ENCODE data around the gene C16orf96. TPM values are rescaled to one million over a fixed set of nuclear protein-coding genes. Genes with fewer than 3 reads are reported as not detected.
A peak's percentile ranks its signal among the peaks of the same experiment; 100 is the strongest.

Gene C16orf96
- total RNA-seq, 1 experiment from 2014 or later, result not detected

DNA sequence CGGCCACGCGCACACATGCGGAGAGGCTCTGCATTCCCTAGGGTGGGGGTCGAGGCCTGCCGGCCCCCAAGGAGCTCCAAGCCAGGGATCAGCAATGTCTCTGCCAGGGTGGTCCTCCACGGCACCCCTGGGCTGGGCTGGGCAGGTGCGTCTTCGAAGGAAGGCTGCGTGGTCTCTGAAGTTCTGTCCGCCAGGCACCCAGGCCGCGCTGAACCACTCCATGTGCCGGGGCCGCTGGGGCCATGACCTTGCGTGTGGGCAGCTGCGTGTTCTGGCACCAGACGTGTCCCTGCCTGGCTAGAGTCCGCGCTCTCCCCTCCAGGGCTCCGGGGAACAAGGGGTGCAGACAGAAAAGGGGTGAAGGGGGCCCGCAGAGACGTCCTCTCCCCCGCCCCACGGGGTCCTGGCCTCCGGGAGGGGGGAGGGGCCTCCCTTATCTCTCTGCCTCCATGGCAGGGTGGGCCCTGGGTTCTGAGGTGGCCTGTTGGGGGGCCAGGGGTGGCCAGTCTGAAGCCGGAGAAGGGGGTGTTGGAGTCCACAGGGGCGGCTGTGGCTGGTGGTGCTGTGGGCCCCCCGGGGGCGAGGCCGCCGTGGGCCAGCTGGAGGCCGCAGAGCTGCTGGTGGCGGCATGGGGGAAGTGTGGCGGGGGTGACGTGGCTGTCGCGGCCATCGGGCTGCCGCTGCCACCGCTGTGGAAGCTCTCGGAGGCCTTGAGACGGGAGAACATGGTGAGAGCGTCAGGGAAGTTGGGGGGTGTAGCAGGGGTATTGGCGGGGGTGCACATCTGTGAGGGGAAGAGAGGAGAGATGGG, 53.3 kb downstream of the C16orf96 start:
- no peak for DNase-seq (ENCODE audit: low read depth, low spot score)
- in situ Hi-C loops (cut with HindIII; ENCODE audit: low pct_unique_long_range_greater_than_20kb, low sequenced_read_pairs), result no loop called here

DNA sequence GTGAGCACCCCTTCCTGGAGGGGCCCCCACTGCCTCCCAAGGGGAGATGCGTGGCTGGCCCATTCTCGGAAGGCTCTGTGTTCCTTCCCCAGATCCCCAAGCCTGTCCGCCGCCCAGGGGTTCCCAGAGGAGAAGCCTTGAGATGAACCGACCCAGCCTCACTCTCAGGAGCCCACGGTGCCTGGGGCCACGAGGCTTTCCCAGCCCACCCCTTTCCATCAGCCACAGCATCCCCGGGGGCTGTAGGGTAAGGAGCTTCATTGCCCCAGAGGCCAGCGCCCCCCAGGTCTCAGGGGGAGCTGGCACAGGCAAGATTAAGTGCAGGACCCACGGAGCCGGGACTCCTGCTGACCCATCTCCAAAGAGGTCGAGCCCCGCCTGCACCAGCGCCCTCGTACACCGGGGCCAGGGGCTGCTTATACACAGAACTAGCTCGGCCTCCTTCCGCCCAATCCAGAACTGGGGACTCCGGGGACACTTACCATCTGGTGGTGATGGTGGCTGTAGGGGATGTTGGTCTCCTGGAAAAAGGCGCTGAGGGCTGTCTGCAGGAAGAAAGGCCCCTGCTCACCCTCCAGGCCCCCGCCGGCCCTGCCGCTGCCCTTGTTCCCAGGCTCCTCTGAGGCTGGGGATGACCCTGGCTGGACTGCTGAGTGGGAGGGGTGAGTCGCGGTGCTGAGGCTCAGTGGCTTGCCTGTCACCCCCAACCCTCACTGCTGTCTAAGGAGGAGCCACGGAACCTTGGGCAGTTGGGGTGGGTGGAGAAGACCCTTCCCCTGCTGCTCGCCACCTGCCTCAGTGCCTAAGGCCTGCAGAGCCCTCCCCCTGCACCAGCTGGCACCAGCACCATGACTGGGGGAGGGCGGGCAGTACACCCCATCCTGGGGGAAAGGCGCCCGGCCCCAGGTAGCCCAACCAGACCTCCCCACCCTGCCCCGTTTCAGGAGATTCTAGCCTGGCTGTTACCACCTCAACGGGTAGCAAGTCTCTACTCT, 54.2 kb downstream of the C16orf96 start:
- no peak for DNase-seq (ENCODE audit: low read depth, low spot score)
- in situ Hi-C loops (cut with HindIII; ENCODE audit: low pct_unique_long_range_greater_than_20kb, low sequenced_read_pairs), result no loop called here

DNA sequence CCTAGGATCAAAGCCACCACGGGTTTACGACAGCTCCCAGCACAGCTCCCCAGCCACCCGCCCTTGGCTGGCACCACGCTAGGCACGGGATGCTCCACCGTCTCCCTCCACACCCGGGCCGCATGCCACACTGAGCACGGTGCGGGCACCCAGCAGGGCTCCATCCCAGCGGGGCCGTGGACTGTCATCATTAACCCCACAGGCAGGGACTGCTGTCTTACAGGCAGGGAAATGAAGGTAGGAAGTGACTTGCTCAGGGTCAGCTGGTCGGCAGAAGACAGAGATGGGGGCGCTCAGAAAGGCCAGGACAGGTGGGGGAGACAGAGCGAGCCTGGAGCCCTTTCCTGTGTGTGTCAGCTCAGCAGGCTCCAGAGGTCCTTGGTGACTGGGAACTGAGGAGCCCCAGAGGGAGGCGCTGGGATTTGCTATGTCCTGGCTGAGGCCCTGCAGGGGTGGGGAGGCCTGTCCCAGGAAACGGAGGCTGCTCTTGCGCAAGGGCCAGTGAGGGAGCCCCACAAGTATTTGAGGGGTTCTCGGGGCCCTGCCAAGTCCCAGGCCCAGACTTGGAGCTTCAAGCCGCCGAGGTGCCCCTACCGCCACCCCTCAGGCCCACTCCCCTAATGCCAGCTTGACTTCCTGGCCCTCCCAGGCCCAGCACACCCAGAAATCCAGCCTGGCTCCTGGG, 55.3 kb downstream of the C16orf96 start:
- in situ Hi-C loops (cut with HindIII; ENCODE audit: low pct_unique_long_range_greater_than_20kb, low sequenced_read_pairs), result no loop called here
- no peak for DNase-seq (ENCODE audit: low read depth, low spot score)

GRCh38 chr16:4612474-4612931, 56.4 kb downstream of the C16orf96 start:
- DNase-seq (ENCODE audit: low read depth, low spot score), result peak; percentile 23
- in situ Hi-C loops (cut with HindIII; ENCODE audit: low pct_unique_long_range_greater_than_20kb, low sequenced_read_pairs), result no loop called here

DNA sequence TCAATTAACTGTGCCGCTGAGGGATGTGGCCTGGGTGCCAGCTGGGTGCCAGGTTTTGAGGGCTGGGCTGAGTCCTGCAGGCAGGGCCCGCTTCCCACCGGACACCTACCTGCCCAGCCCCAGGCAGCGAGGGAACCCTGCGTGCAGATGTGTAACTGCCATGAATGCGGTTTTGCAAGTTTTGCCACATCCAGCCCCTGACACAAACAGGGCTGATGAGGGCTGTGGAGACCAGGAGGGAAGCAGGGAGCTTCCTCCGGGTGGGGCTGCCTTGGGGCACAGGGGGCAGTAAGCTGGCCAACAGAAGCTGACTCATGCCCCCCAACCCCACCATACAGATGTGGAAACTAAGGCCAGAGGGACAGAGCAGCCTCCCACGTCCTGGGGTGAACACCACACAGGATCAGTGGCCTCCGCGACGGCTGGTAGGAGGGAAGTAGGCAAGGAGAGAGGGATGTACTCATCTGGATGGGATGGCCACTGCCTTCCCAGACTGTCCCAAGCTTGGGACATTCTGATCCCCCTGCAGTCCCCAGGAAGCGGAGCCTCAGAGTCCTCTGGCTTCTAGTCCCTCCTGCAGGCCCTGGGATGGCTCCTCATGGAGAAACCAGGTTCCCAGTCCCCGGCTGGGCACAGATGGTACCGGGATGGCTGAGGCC, 57.0 kb downstream of the C16orf96 start:
- DNase-seq (ENCODE audit: low read depth, low spot score), result no peak
- in situ Hi-C loops (cut with HindIII; ENCODE audit: low pct_unique_long_range_greater_than_20kb, low sequenced_read_pairs), result no loop called here

GRCh38 chr16:4613636-4614570, 57.8 kb downstream of the C16orf96 start:
- in situ Hi-C loops (cut with HindIII; ENCODE audit: low pct_unique_long_range_greater_than_20kb, low sequenced_read_pairs), result no loop called here
- peak; percentile 14 for DNase-seq (ENCODE audit: low read depth, low spot score)

DNA sequence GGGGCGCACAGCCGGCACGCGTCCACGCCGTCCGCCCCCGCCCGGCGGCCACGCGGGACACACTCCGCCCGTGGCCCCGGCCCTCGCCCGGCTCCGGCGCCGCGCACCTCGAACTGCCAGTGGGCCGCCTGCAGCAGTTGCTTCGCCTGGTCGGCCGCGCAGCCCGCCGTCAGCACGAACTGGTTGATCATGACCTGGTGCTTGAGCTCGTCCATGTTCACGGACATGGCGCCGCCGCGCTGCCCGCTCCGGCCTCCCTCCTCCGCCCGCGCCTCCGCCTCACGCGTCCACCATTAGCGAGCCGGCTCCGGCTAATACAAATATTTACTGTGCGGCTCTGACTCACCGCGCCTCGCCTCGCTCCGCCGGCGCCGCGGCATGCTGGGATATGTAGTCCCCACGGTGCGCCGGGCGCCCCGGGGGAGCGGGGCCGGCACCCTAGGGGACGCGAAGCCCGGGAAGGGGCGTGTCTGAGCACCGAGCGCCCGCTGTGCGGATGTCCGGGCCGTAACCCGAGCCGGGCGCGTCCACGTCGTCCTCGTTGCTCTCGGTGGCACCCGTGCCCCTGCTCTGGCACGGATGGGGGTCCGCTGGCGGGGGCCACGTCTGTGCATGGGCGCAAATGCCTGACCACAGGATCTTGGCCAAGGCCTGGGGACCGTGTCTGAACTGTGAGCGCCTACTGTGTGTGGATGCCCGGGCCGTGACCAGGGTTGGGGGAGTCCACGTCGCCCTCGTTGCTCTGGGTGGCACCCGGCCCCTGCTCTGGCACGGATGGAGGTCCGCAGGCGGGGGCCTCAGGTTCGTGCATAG, 58.6 kb downstream of the C16orf96 start, which contains the start of gene UBALD1:
UBALD1 (minus strand) TSS at position 318 of the 813 bp plus-strand sequence; CDS start at position 227, 91 bp downstream.
- in situ Hi-C loops (cut with HindIII; ENCODE audit: low pct_unique_long_range_greater_than_20kb, low sequenced_read_pairs), result no loop called here
- peak; percentile 87 for DNase-seq (ENCODE audit: low read depth, low spot score)

GRCh38 chr16:4615384-4616046, 59.4 kb downstream of the C16orf96 start:
- in situ Hi-C loops (cut with HindIII; ENCODE audit: low pct_unique_long_range_greater_than_20kb, low sequenced_read_pairs), result no loop called here
- DNase-seq (ENCODE audit: low read depth, low spot score), result no peak

DNA sequence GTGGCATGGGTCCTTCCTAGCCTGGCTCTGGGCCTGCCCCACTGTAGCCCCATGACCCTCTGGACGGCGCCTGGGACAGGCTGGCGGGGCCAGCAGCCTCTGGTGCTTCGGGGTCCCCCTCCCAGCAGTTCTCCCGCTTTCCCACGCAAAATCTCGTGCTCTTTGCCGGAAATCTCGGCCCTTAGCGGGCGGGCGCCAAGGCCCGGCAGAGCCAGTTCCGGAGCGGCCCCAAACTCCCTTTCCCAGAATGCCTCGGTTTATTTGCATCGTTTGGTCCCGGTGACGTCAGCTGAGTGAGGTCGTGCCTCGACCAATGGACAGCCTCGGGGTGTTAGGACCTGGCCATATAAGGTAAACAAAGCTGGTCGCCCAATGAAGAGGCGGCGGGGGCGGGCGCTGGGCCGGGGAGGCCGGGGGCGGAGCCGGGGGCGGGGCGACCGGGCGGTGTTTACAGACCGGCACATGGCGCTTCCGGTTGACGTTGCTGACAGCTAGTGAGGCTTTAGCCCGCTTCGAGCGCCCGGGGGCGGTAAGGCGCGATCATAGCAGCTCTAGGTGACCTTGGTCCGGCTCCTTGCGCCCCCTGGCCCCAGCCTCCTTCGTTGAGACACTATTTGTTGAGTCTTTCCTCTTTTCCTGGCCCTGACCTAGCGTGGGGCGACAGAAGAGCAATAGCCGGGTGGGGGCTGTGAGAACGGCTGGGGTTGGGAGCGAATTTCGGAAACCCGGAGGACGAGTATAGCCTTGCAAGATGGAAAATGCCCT, 60.1 kb downstream of the C16orf96 start:
- peak; percentile 100 for DNase-seq (ENCODE audit: low read depth, low spot score)
- in situ Hi-C loops (cut with HindIII; ENCODE audit: low pct_unique_long_range_greater_than_20kb, low sequenced_read_pairs), result no loop called here

DNA sequence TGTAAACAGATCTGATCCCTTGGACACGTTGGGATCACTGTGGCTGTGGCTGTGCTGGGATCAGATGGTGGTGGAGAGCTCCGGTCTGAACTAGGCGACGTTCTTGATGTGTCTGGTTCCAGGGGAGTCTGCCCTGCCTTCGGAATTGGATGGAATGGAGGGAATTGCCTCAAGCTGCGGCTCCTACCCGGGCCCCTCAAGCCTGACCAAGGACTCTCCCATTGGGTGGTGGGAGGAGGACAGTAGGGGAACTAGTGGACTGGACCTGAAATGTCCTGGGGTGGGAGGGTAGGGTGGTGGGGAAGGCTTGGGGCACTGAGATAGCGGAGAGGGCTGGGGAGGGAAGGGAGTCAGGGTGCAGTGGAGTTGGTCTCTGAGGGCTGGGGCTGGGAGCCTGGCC, 61.7 kb downstream of the C16orf96 start:
- DNase-seq (ENCODE audit: low read depth, low spot score), result no peak
- in situ Hi-C loops (cut with HindIII; ENCODE audit: low pct_unique_long_range_greater_than_20kb, low sequenced_read_pairs), result no loop called here

DNA sequence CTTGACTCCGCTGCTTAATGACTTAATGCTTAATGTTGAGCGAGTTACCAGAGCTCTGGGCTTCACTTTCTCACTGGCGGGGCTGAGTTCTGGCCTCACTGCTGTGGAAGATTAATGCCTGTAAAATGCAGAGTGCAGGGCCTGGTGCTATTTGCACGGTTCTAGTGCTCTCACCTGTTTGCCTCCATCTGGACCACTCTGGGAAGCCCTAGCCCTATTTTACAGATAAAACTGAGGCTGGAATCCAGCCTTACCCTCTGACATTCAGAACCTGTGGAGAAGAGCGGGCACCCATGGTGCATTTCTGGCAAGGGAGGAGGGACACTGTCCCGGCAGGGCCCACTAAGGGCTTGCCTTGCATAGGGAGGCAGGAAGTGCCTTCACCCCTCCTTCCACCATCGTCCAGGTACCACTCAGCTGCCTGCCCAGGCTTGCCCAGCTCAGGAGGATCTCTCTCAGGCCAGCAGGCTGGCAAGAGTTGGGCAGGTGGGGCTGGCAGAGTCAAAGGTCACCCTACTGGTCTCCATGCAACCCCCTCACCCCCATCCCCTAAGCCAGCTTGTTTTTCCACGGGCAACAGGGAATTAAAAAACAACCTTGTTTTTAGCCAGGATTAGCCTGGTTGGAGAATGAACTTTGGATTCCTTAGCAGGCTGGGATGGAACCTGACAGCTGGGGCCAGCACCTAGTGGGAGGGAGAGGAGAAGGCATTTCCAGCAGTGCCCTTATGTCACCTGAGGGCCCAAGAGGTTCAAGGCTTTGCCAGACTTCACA, 62.7 kb downstream of the C16orf96 start:
- no peak for DNase-seq (ENCODE audit: low read depth, low spot score)
- in situ Hi-C loops (cut with HindIII; ENCODE audit: low pct_unique_long_range_greater_than_20kb, low sequenced_read_pairs), result no loop called here

- in situ Hi-C loops (cut with HindIII; ENCODE audit: low pct_unique_long_range_greater_than_20kb, low sequenced_read_pairs), result no loop called here
Measured at GRCh38 chr16:4623593-4623992, 67.5 kb downstream of the C16orf96 start.

GRCh38 chr16:4624015-4624826, 68.1 kb downstream of the C16orf96 start, which contains the start of gene MGRN1:
Gene MGRN1, plus strand, starts transcription at chr16:4624826. Its CDS starts 135 bp downstream, at chr16:4624961.
- in situ Hi-C loops (cut with HindIII; ENCODE audit: low pct_unique_long_range_greater_than_20kb, low sequenced_read_pairs), result no loop called here
- DNase-seq (ENCODE audit: low read depth, low spot score), result peak; percentile 95

More at GRCh38 chr16:4623593-4623992, 67.5 kb downstream of the C16orf96 start:
- DNase-seq (ENCODE audit: low read depth, low spot score), result no peak
